GM21423 (cell line): ENCODE results near the gene RNF169.

Source experiments
- ATAC-seq: cut with Tn5 transposase; IDR thresholded peaks from one replicate; pipeline ENCODE4 v1.9.1; 2021; ENCODE audit warnings: mild to moderate bottlenecking, moderate library complexity; ENCODE audit not compliant: unreplicated experiment

Gene RNF169

DNA sequence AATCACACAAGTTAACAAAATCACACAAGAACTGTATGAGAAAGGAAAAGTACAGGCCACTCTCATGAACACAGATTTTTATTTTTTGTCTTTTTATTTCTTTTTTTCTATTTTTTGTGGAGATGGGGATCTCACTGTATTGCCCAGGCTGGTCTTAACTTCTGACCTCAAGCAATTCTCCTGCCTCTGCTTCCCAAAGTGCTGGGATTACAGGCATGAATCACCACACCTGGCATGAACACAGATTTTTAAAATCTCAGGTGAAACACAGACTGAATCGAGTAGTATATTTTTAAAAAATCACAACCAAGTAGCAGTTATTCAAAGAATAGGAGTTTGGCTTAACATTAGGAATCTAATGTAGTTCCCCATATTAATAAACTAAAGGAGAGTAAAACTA is 18.3 kb downstream of the RNF169 start:
- ATAC-seq = no peak

- peak; percentile 62 for ATAC-seq
Observed at GRCh38 chr11:74768172-74768651, 19.6 kb downstream of the RNF169 start.

GRCh38 chr11:74769055-74769707 is 20.5 kb downstream of the RNF169 start:
- no peak for ATAC-seq

DNA sequence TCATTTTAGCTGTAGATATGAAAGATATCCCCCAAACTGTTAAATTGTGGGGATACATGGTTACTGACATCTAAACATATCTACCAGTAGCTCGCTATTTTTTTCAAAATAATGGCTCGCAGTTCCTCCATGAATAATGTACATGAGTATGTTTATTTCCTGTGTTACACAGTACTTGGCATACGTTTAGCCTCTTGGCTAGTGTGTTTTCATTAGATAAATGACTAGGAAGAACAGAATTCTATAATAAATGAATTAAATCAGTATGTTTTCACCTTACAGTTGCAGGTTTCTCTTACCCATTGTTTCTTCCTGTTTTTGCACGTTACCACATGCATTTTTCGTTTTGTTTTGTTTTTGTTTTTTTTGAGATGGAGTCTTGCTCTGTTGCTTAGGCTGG is 21.8 kb downstream of the RNF169 start:
- no peak for ATAC-seq

DNA sequence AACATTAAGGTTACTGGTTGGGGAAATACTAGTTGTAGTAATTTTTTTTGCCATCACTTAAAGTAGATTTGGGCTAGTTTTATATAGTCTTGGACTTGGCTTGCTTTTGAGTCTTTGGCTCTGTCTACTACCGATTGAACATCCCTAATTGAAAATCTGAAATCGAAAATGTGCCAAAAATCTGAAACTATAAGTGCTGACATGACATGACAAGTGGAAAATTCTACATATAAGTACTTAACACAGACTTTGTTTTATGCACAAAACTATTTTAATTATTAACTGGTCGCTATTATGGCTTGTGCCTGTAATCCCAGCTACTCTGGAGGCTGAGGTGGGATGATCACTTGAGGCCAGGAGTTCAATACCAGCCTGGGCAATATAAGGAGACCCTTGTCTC is 22.5 kb downstream of the RNF169 start:
- no peak for ATAC-seq

GRCh38 chr11:74773476-74773875 is 24.8 kb downstream of the RNF169 start:
- ATAC-seq = no peak

DNA sequence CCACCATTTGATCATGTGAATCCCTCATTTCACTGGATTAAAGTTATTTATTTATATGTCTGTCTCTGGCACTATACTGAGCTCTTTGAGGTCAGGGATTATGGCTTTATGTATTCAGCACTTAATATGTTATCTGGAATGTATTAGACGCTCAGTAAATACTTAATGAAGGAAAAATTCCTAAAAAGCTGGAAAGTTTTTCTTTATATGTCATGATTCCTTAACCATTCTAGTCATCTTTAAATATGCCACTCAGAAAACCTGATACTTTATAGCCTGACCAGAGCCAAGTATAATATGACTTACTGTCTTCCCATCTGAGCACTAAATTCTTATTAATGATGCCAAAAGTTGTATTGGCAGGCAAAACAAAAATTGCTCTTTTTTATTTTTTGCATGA is 27.1 kb downstream of the RNF169 start:
- no peak for ATAC-seq

DNA sequence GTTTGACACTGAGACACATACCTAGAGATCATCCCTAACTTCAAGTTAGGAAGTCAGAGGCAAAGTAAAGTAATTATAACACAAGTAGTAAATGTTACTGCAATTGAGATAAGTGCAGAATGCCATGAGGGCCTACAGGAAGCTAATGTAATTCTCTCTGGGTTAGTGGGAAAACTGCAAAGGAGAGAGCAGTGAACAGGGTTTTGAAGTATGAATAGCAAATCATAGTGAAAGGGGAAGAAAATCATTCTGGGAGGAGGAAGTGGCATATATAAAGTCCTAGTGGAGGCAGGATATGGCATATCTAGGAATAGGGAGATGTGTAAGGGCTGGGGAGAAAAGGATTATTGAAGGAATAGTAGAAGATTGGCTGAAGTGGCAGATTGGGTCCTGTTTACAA is 27.9 kb downstream of the RNF169 start:
- ATAC-seq = no peak

DNA sequence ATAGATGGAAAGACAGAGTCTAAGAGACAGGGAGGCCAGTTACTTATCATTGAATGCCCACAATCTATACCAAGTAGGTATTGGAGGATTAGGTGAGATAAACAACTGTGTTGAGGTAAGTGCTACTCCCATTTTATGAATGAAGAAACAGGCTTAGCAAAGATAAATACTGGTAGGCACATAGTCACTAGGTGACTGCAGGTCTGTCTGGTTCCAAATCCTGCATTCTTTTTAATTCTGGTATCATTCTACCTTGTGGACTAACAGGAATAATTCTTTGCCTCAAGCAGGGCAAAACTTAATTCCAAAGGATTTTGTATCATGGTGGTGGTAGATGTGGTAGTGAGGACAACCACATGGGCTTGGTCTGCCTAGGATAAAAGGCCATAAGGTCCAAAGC is 28.4 kb downstream of the RNF169 start:
- ATAC-seq = no peak

- no peak for ATAC-seq
Observed at GRCh38 chr11:74777877-74778276, 29.2 kb downstream of the RNF169 start.

- ATAC-seq = no peak
Observed at GRCh38 chr11:74778581-74778980, 29.9 kb downstream of the RNF169 start.

GRCh38 chr11:74780248-74781005 is 31.8 kb downstream of the RNF169 start:
- ATAC-seq = no peak

- ATAC-seq = peak; percentile 74
Observed at GRCh38 chr11:74783241-74783871, 34.7 kb downstream of the RNF169 start.

DNA sequence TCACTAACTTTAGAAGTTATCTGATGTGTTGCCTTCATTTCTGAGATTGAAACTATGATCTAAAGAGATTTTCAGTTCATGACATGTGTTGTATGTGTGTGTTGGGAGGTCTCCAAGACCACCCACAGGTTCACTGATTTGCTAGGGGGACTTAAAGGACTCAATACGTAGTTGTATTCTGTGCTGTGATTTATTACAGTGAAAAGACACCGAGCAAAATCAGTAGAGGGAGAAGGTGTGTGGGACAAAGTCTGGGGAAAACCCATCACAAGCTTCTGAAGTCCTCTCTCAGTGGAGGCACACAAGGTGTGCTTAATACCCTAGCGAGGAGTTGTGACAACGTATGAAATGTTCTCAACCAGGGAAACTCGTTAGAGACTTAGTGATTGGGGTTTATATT is 35.6 kb downstream of the RNF169 start:
- peak; percentile 49 for ATAC-seq

- no peak for ATAC-seq
Observed at GRCh38 chr11:74784726-74785125, 36.1 kb downstream of the RNF169 start.

GRCh38 chr11:74786574-74786973 is 37.9 kb downstream of the RNF169 start:
- no peak for ATAC-seq

- no peak for ATAC-seq
Observed at GRCh38 chr11:74791333-74792100, 42.9 kb downstream of the RNF169 start.

DNA sequence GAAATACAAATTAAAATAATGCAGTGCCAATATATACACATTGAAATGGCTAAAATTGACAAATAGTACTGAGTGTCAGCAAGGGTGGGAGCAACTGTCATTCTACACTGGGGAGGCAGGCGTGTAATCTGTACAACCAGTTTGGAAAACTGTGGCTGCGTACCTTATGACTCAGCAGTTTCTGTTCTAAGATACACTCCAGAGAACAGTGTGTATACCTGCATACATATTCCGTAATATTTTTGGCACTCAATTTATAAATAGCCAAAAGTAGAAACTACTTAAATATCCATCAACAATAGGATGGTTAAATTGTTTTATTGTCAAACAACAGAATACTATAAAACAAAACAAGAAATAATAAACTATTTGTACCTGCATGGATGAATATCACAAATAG is 57.6 kb downstream of the RNF169 start:
- no peak for ATAC-seq

GRCh38 chr11:74809801-74810200 is 61.2 kb downstream of the RNF169 start:
- no peak for ATAC-seq

DNA sequence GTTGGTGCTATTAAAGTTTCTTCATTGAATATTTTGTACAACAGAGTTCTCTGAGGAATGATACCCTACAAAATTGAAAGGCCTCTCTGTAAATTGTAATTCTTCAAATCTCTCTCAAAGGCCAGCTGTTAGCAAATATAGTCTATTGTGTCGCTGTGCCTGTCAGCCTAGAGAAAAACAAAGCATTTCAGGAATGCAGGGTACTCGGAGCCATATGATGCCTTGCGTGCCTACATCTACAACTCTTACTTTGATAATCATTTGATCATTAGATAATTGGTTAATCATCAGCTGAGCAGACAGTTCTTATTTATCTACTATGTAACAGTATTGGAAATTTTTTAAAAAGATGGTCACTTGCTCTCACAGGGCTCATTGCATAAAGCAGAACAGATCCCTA is 67.3 kb downstream of the RNF169 start:
- ATAC-seq = no peak

- no peak for ATAC-seq
Observed at GRCh38 chr11:74816664-74817063, 68.0 kb downstream of the RNF169 start.
